Activated B cell treated with CpG ODN at 0.5 μM for 24 hours (primary cell): ENCODE measurements around the gene TDRD6. TPM values are rescaled to one million over a fixed set of nuclear protein-coding genes. Genes with fewer than 3 reads are reported as not detected.

Source experiments
- ATAC-seq: fragments of 200-7000 bp; cut with Tn5 transposase; one replicate; pipeline ENCODE4 v1.10.0; 2021; ENCODE audit warnings: low read depth, mild to moderate bottlenecking, moderate library complexity
- CTCF ChIA-PET: fragments of 350-600 bp; sonication (Branson Sonifier 250); formaldehyde crosslinking; loops from one replicate; lab custom pipeline; 2021; ENCODE audit warnings: antibody characterized with exemption; lab: Charles Lee
- POLR2A ChIA-PET: fragments of 350-600 bp; sonication (Branson Sonifier 250); formaldehyde crosslinking; loops from one replicate; lab custom pipeline; 2021; ENCODE audit warnings: antibody characterized with exemption; lab: Charles Lee
- DNase-seq: peaks from one replicate; pipeline ENCODE4 v3.0.0; 2022
- H3K27ac Mint-ChIP-seq: one replicate; pipeline ENCODE4 v1.8.0; 2020; ENCODE audit warnings: mixed read lengths
- H3K27me3 Mint-ChIP-seq: one replicate; pipeline ENCODE4 v1.8.0; 2021; ENCODE audit warnings: mixed read lengths
- H3K36me3 Mint-ChIP-seq: one replicate; pipeline ENCODE4 v1.8.0; 2021; ENCODE audit warnings: low read depth, mixed read lengths
- H3K4me1 Mint-ChIP-seq: one replicate; pipeline ENCODE4 v1.8.0; 2021; ENCODE audit warnings: mixed read lengths
- H3K4me3 Mint-ChIP-seq: one replicate; pipeline ENCODE4 v1.8.0; 2020; ENCODE audit warnings: mild to moderate bottlenecking, mixed read lengths
- H3K9me3 Mint-ChIP-seq: one replicate; pipeline ENCODE4 v1.8.0; 2020; ENCODE audit warnings: mixed read lengths
- intact Hi-C: fragments of 100-400 bp; cut with micrococcal nuclease; formaldehyde crosslinking; loops from one replicate; pipeline ENCODE4 v1.15.1; 2024
- total RNA-seq: library from RNA; stranded (reverse); gene quantifications from 2 replicates; pipeline ENCODE4 v1.2.3, GENCODE V29; 2022
- TF ChIP-seq, protein P1 (sequence below): fragments of 200-600 bp; IDR thresholded peaks from one replicate; pipeline ENCODE4 v1.8.0; 2022; ENCODE audit warnings: antibody characterized with exemption, mild to moderate bottlenecking

TDRD6 gene
- total RNA-seq, 1 donor from 2014 or later, result not detected

DNA sequence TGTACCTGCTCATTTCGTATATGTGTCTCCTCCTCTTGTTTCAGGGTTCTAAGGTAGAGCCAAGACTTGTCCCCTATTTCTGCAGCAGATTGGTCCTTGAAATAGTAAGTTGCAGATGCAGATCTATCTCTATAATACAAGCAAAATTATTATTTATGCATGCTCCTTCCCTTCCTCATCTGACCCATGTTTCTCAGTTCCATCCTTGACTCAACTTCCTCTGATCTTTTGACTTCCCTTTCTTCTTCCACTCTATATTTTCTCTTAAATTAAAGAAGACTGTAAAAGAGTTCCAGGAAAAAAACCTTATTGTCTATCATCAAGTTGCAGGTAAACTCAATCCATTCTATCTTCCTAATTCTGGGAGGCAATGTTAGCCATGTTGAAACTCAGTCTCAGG is 23.8 kb downstream of the TDRD6 start:
- H3K27me3 Mint-ChIP-seq, result peaks cover 2% of the 10 kb centered on the region
- H3K4me3 Mint-ChIP-seq, result no peak overlapping the region
- TF ChIP-seq, protein P1, sequence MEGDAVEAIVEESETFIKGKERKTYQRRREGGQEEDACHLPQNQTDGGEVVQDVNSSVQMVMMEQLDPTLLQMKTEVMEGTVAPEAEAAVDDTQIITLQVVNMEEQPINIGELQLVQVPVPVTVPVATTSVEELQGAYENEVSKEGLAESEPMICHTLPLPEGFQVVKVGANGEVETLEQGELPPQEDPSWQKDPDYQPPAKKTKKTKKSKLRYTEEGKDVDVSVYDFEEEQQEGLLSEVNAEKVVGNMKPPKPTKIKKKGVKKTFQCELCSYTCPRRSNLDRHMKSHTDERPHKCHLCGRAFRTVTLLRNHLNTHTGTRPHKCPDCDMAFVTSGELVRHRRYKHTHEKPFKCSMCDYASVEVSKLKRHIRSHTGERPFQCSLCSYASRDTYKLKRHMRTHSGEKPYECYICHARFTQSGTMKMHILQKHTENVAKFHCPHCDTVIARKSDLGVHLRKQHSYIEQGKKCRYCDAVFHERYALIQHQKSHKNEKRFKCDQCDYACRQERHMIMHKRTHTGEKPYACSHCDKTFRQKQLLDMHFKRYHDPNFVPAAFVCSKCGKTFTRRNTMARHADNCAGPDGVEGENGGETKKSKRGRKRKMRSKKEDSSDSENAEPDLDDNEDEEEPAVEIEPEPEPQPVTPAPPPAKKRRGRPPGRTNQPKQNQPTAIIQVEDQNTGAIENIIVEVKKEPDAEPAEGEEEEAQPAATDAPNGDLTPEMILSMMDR, result no peak
- H3K4me1 Mint-ChIP-seq, result no peaks in the 10 kb centered on the region
- no peak for ATAC-seq
- DNase-seq, result no peak
- intact Hi-C loops, result no loop called here
- ChIA-PET CTCF (no interaction called here), POLR2A (no interaction called here)
- no peaks in the 10 kb centered on the region for H3K9me3 Mint-ChIP-seq
- no peak overlapping the region for H3K27ac Mint-ChIP-seq
- no peaks in the 10 kb centered on the region for H3K36me3 Mint-ChIP-seq

DNA sequence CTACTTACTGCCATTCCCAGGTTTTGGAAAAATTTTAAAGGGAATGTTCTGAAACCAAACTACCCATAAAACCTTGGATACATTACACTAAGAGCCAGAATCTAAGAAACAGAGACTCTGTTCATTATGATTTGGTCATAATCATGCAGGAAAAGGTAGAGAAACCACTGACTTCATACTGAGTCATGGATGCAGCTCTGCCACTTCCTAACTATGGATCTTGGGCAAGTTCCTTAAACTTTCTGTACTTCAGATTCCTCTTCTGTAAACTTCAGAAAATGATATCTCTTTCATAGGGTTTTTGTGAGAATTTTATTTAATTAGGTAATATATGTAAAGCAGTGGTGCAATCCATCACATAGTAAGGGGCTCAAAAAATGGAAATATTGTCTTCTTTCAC is 27.5 kb downstream of the TDRD6 start:
- Mint-ChIP-seq H3K36me3 (no peaks in the 10 kb centered on the region), H3K27me3 (peaks cover 13% of the 10 kb centered on the region), H3K27ac (no peak overlapping the region), H3K4me1 (no peaks in the 10 kb centered on the region), H3K4me3 (no peak overlapping the region), H3K9me3 (no peaks in the 10 kb centered on the region)
- POLR2A ChIA-PET, result no interaction called here
- intact Hi-C loops, result no loop called here
- no peak for ATAC-seq
- CTCF ChIA-PET, result no interaction called here
- TF ChIP-seq, protein P1, result no peak
- no peak for DNase-seq

DNA sequence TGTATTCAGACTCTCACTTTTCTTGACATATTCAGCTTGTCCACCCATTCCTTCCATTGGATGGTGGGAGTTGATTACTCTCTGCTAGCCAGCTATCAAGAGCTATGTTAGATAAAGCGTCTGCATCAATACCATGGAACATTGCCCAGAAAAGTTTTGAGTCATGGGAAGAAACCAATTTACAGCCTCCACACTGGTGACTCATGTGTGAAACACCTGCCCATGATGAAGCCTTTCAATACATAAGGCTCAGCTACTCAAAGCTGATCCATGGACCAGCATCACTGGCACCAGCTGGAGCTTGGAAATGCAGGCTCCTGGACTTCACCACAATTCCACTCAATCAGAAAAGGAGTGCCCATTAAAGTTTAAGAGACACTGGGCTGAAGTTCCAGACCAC is 31.4 kb downstream of the TDRD6 start:
- TF ChIP-seq, protein P1, result no peak
- H3K27ac Mint-ChIP-seq, result no peak overlapping the region
- ChIA-PET POLR2A (no interaction called here), CTCF (no interaction called here)
- DNase-seq, result no peak
- H3K4me1 Mint-ChIP-seq, result no peaks in the 10 kb centered on the region
- no peak for ATAC-seq
- H3K9me3 Mint-ChIP-seq, result no peaks in the 10 kb centered on the region
- no peaks in the 10 kb centered on the region for H3K36me3 Mint-ChIP-seq
- peaks cover 21% of the 10 kb centered on the region for H3K27me3 Mint-ChIP-seq
- intact Hi-C loops, result no loop called here
- no peak overlapping the region for H3K4me3 Mint-ChIP-seq

DNA sequence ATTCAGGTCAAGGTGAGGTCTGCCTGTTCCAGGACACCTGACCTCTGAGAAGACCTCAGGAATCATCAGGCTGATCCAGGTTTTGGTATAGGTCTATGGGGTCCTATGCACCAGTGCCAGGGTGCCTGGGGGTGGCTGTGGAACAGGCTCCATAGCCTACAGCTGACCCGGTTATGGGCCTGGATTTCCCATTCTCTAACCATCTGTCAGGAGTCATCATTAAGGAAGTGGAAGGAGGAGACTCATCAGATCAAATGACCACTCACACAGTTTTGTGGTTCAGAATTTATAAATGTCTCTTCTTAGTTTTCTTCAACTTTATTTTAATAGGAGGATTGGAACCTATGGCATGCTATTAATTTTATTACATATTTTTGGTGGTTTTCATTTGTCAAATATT is 32.7 kb downstream of the TDRD6 start:
- no peak overlapping the region for H3K4me3 Mint-ChIP-seq
- no peak overlapping the region for H3K27ac Mint-ChIP-seq
- ATAC-seq, result no peak
- H3K36me3 Mint-ChIP-seq, result no peaks in the 10 kb centered on the region
- no peak for DNase-seq
- intact Hi-C loops, result no loop called here
- peaks cover 26% of the 10 kb centered on the region for H3K27me3 Mint-ChIP-seq
- POLR2A ChIA-PET, result no interaction called here
- no peaks in the 10 kb centered on the region for H3K9me3 Mint-ChIP-seq
- no peaks in the 10 kb centered on the region for H3K4me1 Mint-ChIP-seq
- CTCF ChIA-PET, result no interaction called here
- TF ChIP-seq, protein P1, result no peak

DNA sequence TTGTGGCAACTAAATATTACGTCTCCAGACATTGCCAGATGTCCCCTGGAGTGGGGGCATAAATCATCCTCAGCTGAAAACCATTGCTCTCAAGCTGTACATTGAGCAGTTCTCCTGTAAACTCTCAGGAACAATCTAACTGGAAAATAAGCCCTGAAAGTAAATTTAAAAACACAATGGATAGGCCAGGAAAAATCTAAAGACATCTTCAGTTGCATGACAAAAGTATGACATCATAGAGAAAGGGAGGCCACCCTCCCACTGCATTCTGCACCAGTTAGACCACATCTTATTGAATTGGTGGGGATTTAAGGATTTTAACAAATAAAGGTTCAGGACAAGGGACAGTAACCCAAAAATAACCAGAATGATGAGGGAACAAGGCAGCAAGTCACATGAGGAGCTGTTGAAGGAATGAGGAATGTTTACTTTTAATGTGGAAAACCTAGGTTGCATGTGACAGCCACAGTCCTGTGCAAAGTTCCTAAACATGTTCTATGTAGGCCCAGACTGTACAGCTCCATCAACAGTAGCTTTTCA is 42.2 kb downstream of the TDRD6 start:
- no peak for DNase-seq
- Mint-ChIP-seq H3K27ac (no peak overlapping the region), H3K4me3 (no peak overlapping the region), H3K36me3 (no peaks in the 10 kb centered on the region), H3K4me1 (peaks cover 11% of the 10 kb centered on the region), H3K27me3 (peaks cover 50% of the 10 kb centered on the region), H3K9me3 (no peaks in the 10 kb centered on the region)
- intact Hi-C loops, result no loop called here
- POLR2A ChIA-PET, result no interaction called here
- no peak for ATAC-seq
- TF ChIP-seq, protein P1, result no peak
- CTCF ChIA-PET, result no interaction called here
